NT2/D1 (cell line): ENCODE results near the gene PDPK1.
A peak's percentile ranks its signal among the peaks of the same experiment; 100 is the strongest.

Experiments
- DNase-seq: peaks from one replicate; pipeline ENCODE4 v3.0.0-alpha.2; 2011; ENCODE audit warnings: low read depth, low spot score
- H3K27me3 ChIP-seq: 2 replicates; pipeline ENCODE4 v1.6.0; 2011; ENCODE audit warnings: mild to moderate bottlenecking; ENCODE audit not compliant: insufficient read length, insufficient read depth
- H3K36me3 ChIP-seq: 2 replicates; pipeline ENCODE4 v1.6.1; 2011; ENCODE audit warnings: mild to moderate bottlenecking, low read length, mixed read lengths; ENCODE audit not compliant: insufficient read depth, insufficient read length
- H3K4me1 ChIP-seq: 2 replicates; pipeline ENCODE4 v1.5.1; 2011; ENCODE audit not compliant: insufficient read depth, insufficient read length
- H3K4me3 ChIP-seq: 2 replicates; pipeline ENCODE4 v1.5.1; 2011; ENCODE audit warnings: low read depth; ENCODE audit not compliant: insufficient read length
- H3K9ac ChIP-seq: 2 replicates; pipeline ENCODE4 v1.6.0; 2011; ENCODE audit warnings: low read depth; ENCODE audit not compliant: insufficient read length
- H3K9me3 ChIP-seq: 2 replicates; pipeline ENCODE4 v1.5.1; 2011; ENCODE audit warnings: mild to moderate bottlenecking, low read length; ENCODE audit not compliant: insufficient read depth
- SUZ12 ChIP-seq: IDR thresholded peaks from 2 replicates; pipeline ENCODE4 v1.6.1; 2011; ENCODE audit not compliant: insufficient read length, insufficient read depth; ENCODE audit errors: extremely low read depth
- YY1 ChIP-seq: IDR thresholded peaks from 2 replicates; pipeline ENCODE4 v1.6.1; 2011; ENCODE audit not compliant: insufficient read length, insufficient read depth
- ZNF274 ChIP-seq: IDR thresholded peaks from 2 replicates; pipeline ENCODE4 v1.6.1; 2011; ENCODE audit warnings: mild to moderate bottlenecking, low read depth, low read length

Gene PDPK1

DNA sequence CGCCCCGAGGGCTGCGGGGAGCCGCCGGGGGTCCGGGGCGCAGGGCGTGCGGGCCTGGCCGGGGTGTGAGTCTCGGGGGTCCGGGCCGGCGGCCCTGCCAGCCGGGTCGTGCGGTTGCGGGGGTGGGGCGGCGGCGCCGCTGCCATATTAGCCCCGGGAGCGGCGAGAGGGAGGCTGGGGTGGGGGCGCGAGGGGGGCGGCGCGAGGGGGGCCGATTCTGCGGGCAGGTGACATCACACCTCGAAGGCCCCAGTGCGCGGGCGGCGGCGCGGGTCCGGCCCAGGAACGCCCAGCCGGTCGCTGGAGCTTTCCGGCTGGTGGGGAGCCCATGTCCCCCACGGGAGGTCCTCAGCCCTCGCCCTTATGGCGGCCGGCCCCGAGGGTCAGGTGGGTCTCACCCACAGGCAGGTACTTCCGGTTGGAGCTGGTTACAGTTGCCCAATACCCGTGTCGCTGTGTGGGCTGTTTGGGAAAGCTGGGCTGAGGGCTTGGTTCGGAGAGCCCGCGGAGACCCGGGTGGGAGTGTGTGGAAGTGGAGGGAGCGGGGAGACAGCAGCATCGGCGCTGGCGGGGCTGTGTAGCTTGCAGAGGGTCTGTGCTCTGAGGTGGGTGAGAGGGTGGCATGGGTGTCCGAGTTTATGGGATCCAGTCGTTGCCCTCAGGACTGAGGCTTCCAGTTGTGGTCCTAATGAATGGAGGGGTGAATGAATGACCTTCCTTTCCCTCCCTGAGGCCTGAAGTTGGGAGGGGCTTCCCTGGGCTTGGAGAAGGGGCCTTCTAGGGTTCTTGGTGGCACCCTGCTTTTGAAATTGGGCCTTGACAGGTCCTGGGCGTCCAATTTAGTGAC, 23.3 kb upstream of the PDPK1 start:
- no peak for TF ChIP-seq ZNF274
- TF ChIP-seq SUZ12, result no peak
- TF ChIP-seq YY1, result no peak
- peak overlapping the region; percentile 91 for H3K4me3 ChIP-seq

GRCh38 chr16:2515180-2515851, 22.5 kb upstream of the PDPK1 start:
- Histone ChIP-seq H3K9me3 (no peaks in the 10 kb centered on the region), H3K4me1 (peaks cover 28% of the 10 kb centered on the region), H3K36me3 (peaks cover 36% of the 10 kb centered on the region), H3K9ac (peak overlapping the region; percentile 96), H3K27me3 (no peaks in the 10 kb centered on the region), H3K4me3 (peak overlapping the region; percentile 91)
- TF ChIP-seq YY1 (no peak), ZNF274 (no peak)
- DNase-seq, result no peak

More for the DNA sequence above, 23.3 kb upstream of the PDPK1 start:
- Histone ChIP-seq H3K36me3 (peaks cover 34% of the 10 kb centered on the region), H3K27me3 (no peaks in the 10 kb centered on the region), H3K9ac (peak overlapping the region; percentile 96), H3K9me3 (no peaks in the 10 kb centered on the region), H3K4me1 (peaks cover 31% of the 10 kb centered on the region)
- no peak for DNase-seq

DNA sequence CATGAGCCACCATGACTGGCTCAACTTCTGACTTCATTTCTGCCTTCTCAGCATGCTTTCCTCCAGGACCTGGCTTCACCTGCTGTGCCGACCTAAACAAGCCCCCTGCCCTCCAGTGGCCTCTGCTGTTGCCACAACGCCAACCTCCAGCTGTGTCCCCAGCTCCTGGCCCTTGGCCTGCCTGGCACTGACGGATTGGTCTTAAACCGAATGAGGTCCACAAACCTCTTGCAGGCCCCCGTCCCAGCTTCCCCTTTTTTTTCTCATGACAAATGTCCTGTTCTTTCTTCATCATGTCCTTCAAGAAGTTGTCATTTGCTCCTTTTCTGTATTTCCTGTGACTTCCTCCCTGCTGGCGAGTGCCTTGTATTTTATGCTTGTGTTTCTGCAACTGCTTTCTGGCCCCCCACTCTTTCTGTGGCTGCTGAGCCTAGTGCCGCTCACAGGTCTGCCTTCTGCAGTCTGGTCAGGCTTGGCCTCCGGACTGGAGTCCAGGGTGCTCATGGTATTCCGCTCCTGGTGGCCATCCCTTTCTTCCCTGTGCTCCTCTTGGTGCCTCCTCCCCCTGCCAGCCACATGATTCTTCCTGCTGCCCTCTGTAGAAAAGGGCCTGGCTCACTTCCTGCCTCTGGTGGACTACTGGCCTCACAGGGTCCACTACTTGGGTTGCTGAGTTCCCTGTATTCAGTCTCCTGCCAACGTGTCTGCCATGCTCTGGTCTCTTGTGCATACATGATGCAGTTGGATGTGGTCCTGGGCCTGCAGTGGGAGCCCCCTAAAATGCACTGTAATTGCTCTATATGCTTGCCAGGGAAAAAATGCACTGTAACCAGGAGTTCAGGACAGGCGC, 21.2 kb upstream of the PDPK1 start:
- TF ChIP-seq YY1 (no peak), SUZ12 (no peak), ZNF274 (no peak)
- Histone ChIP-seq H3K9ac (peak overlapping the region; percentile 34), H3K36me3 (peaks cover 42% of the 10 kb centered on the region), H3K4me1 (peaks cover 28% of the 10 kb centered on the region), H3K27me3 (no peaks in the 10 kb centered on the region), H3K9me3 (no peaks in the 10 kb centered on the region), H3K4me3 (no peak overlapping the region)
- no peak for DNase-seq

GRCh38 chr16:2517954-2518605, 19.7 kb upstream of the PDPK1 start:
- Histone ChIP-seq H3K36me3 (peaks cover 52% of the 10 kb centered on the region), H3K9ac (peak overlapping the region; percentile 21), H3K9me3 (no peaks in the 10 kb centered on the region), H3K4me3 (no peak overlapping the region), H3K27me3 (no peaks in the 10 kb centered on the region), H3K4me1 (peaks cover 13% of the 10 kb centered on the region)
- TF ChIP-seq ZNF274 (no peak), SUZ12 (no peak), YY1 (no peak)
- no peak for DNase-seq

- Histone ChIP-seq H3K27me3 (no peaks in the 10 kb centered on the region), H3K9me3 (no peaks in the 10 kb centered on the region), H3K4me1 (peaks cover 11% of the 10 kb centered on the region), H3K4me3 (no peak overlapping the region), H3K9ac (peak overlapping the region; percentile 3), H3K36me3 (peaks cover 62% of the 10 kb centered on the region)
- TF ChIP-seq SUZ12 (no peak), YY1 (no peak), ZNF274 (no peak)
- DNase-seq, result no peak
Observed at GRCh38 chr16:2518823-2519710, 18.8 kb upstream of the PDPK1 start.

GRCh38 chr16:2519711-2520080, 18.1 kb upstream of the PDPK1 start:
- peaks cover 68% of the 10 kb centered on the region for H3K36me3 ChIP-seq
- no peak for DNase-seq
- TF ChIP-seq ZNF274 (no peak), YY1 (no peak), SUZ12 (no peak)
- no peaks in the 10 kb centered on the region for H3K27me3 ChIP-seq
- no peaks in the 10 kb centered on the region for H3K9me3 ChIP-seq
- no peak overlapping the region for H3K4me3 ChIP-seq
- H3K9ac ChIP-seq, result no peak overlapping the region
- H3K4me1 ChIP-seq, result peaks cover 11% of the 10 kb centered on the region
